D721Med (cell line): Measurements from ENCODE around the gene SHOC1.

Experiments
- DNase-seq: peaks from one replicate; pipeline ENCODE4 v3.0.0; 2011; ENCODE audit warnings: low spot score; ENCODE audit not compliant: insufficient read length
- FAIRE-seq: peaks from 2 replicates; lab custom pipeline; 2011; peaks lifted over from hg19 to GRCh38; lab: Jason Lieb, UNC
- TF ChIP-seq, protein P1 (sequence below): IDR thresholded peaks from 2 replicates; pipeline ENCODE4 v1.5.1; 2012; ENCODE audit warnings: mild to moderate bottlenecking, control low read depth; ENCODE audit not compliant: insufficient read depth; ENCODE audit errors: missing control alignments

SHOC1 gene

GRCh38 chr9:111836311-111836710, 41.6 kb upstream of the SHOC1 start:
- TF ChIP-seq, protein P1, sequence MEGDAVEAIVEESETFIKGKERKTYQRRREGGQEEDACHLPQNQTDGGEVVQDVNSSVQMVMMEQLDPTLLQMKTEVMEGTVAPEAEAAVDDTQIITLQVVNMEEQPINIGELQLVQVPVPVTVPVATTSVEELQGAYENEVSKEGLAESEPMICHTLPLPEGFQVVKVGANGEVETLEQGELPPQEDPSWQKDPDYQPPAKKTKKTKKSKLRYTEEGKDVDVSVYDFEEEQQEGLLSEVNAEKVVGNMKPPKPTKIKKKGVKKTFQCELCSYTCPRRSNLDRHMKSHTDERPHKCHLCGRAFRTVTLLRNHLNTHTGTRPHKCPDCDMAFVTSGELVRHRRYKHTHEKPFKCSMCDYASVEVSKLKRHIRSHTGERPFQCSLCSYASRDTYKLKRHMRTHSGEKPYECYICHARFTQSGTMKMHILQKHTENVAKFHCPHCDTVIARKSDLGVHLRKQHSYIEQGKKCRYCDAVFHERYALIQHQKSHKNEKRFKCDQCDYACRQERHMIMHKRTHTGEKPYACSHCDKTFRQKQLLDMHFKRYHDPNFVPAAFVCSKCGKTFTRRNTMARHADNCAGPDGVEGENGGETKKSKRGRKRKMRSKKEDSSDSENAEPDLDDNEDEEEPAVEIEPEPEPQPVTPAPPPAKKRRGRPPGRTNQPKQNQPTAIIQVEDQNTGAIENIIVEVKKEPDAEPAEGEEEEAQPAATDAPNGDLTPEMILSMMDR: no peak
- no peak for DNase-seq
- FAIRE-seq: no peak

DNA sequence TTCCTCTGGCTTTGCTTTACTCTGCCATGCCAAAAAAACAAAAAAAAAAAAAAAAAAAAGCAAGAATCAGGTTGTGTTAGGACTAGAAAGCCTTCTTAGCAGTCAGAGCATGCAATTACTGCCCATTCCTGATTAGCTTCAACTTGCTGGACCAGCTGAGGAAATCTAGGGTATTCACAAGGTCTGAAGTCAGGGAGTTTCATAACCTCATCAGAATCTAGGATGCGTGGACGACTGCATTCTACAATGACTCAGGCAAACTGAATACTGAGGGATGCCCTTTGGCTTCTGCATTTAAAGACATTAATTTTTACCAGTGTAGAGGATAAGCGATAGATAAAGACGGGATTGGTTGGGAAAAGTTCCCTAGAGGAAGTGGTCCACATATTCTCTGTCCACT, 39.2 kb upstream of the SHOC1 start:
- FAIRE-seq: no peak
- no peak for DNase-seq

GRCh38 chr9:111832449-111832848, 37.7 kb upstream of the SHOC1 start:
- DNase-seq: no peak
- no peak for FAIRE-seq
- TF ChIP-seq, protein P1: no peak

More for the DNA sequence above, 39.2 kb upstream of the SHOC1 start:
- TF ChIP-seq, protein P1: no peak

DNA sequence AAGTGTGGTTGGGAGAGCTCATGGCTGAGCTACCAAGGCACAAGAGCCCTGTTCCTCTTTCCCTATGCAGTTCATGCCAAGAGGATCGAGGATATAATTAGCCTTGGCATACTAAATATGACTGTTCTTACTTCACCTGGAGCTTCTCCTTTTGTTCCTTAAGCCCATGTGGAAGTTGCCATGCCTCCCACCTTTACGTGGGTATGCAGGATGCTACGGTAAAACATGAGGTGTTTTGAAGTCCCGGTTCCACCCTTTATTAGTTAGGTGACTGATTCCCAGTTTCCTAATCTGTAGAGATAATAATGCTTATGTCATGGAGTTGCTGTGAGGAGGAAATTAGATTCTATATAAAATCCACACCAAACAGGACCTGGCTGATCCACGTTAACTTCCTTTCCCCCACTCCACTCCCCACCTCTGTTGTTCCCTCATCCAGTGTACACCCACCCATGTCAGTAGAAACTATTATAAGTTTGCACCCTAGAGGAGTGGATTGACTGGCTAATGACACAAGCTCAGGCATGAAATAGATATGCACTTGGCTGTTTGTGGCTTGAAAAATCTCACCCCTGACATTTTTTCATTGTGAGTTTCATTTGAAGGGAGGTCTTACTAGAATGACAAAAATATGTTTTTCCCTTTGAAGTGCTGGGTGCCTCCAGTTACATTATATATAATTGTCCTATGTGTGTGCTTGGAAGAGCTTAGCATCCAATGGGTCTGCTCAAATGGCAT, 36.8 kb upstream of the SHOC1 start:
- no peak for DNase-seq
- FAIRE-seq: no peak
- TF ChIP-seq, protein P1: no peak

DNA sequence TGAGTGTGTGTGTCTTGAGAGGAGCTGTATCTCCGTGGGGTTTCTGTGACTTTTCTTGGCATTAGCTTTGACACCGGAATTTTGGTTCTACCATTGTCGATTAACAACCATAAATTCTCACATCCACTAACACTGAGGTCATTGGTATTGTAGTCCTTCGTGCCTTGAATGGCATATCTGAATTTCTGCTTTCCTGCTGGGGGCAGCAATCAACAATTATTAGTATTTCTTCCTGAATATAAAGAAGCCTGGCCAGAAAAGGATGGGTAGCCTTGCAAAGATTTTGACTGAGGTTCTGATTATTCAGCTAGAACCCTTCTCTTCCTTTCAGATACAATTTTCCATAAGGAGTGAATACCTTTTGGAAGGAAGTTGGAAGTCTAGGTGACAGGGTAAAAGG, 33.5 kb upstream of the SHOC1 start:
- no peak for DNase-seq
- TF ChIP-seq, protein P1: peak; percentile 18
- FAIRE-seq: no peak

DNA sequence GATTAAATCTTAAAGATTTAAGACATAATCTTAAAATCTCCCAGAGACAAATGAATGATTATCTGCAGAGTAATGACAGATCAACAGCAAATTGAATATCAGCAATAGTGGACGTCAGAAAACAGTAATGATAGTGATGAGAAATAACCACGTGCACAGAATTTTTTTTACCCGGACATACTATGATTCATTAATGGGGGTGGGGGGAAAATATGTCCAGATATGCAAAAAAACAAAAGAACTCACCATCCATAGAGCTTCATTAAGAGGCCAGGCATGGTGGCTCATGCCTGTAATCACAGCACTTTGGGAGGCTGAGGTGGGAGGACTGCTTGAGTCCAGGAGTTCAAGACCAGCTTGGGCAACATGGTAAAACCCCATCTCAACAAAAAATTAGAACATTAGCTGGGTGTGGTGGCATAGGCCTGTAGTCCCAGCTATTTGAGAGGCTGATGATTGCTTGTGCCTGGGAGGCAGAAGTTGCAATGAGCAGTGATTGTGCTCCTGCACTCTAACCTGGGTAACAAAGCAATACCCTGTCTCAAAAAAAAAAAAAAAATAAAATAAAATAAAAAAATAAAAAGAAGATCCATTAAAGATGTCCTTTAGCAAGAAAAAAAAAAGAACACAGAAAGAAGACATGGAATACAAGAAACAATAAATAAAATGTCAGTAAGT, 30.9 kb upstream of the SHOC1 start:
- FAIRE-seq (no peak), DNase-seq (no peak)
- TF ChIP-seq, protein P1: no peak

- TF ChIP-seq, protein P1: no peak
- no peak for FAIRE-seq
- DNase-seq: no peak
Measured at GRCh38 chr9:111821006-111821528, 26.3 kb upstream of the SHOC1 start.
